K562 (cell line): ENCODE measurements around the gene MAPKAPK3. TPM values are rescaled to one million over a fixed set of nuclear protein-coding genes. Genes with fewer than 3 reads are reported as not detected.

Experiments used
- microRNA-seq: library from miRNA; unstranded; fragments of <30 nt; microRNA quantifications from one replicate; pipeline ENCODE4, GENCODE V29; 2018; ENCODE audit warnings: borderline microRNAs expressed
- polyA plus RNA-seq, 8 experiments: library from polyadenylated mRNA; depleted of rRNA in 4 of 8; stranded (reverse) in 5 of 8; unstranded in 3 of 8; fragments of >200 nt; fragmentation: Nextera tagmentation in 2 of 8; fragmentation: Illumina TruSeq in 1 of 8; extraction: Ambion mirVana in 2 of 8; extraction: Trizol in 1 of 8; gene quantifications; 2 replicates each; pipeline versions ENCODE4 v1.2.1 to v1.2.3, GENCODE V29; 2011 to 2014; ENCODE audit warnings: inconsistent platforms in 1 of 8, missing spikeins in 1 of 8
- small RNA-seq: library from RNA; depleted of rRNA; stranded (forward); fragments of <200 nt; gene quantifications from one replicate; pipeline ENCODE3, GENCODE V24; 2014
- total RNA-seq, 7 experiments: library from RNA; depleted of rRNA in 6 of 7; stranded (reverse); fragments of >200 nt in 6 of 7; fragmentation: Illumina TruSeq in 2 of 7; extraction: Trizol in 2 of 7; gene quantifications; 2 replicates each; pipeline versions ENCODE4 v1.2.1 to v1.2.3, GENCODE V29; 2011 to 2021; ENCODE audit warnings: low replicate concordance in 1 of 7

The MAPKAPK3 gene
- total and polyA plus RNA-seq, 9 of the 15 experiments (the other 6 are each of a cell fraction or from before 2014, with no cell fraction given) = 8.0 to 56.4 (median 41.2) TPM

Small RNA genes lying within 50 kb of the gene (microRNA-seq; reads per million reads assigned to microRNA genes)
- 0.27 reads per million for gene MIR4787

Small RNA genes lying within 50 kb of the gene (small RNA-seq; reads per million reads assigned to genes)
- not detected for gene MIR4787
- not detected for gene PPIAP69

Other genes starting within 250 kb of the MAPKAPK3 start
- 0.36 TPM in 1 of 2 replicates, not detected in the other for gene CACNA2D2, start 113.5 kb upstream of the MAPKAPK3 start, total RNA-seq (2014; rRNA removed)
- 0.15 TPM in 1 of 2 replicates, not detected in the other for gene CACNA2D2, start 113.5 kb upstream of the MAPKAPK3 start, total RNA-seq (2014; rRNA removed; fragmentation: Illumina TruSeq; extraction: Trizol)
- 0.08 and 0.11 TPM in 2 replicates for gene CACNA2D2, start 113.5 kb upstream of the MAPKAPK3 start, total RNA-seq (2015; rRNA removed; fragmentation: Illumina TruSeq; extraction: Trizol)
- gene CACNA2D2, start 113.5 kb upstream of the MAPKAPK3 start, total RNA-seq (2021) = 0.36 and 0.58 TPM in 2 replicates
- 0.32 and 0.61 TPM in 2 replicates for gene CACNA2D2, start 113.5 kb upstream of the MAPKAPK3 start, polyA plus RNA-seq (2011; rRNA removed)
- 0.30 and 0.58 TPM in 2 replicates for gene CACNA2D2, start 113.5 kb upstream of the MAPKAPK3 start, polyA plus RNA-seq (2014; fragmentation: Illumina TruSeq; extraction: Trizol)
- not detected for gene CACNA2D2, start 113.5 kb upstream of the MAPKAPK3 start, polyA plus RNA-seq (2014; fragmentation: Nextera tagmentation; extraction: Ambion mirVana)
- 0.27 and 0.57 TPM in 2 replicates for gene CACNA2D2, start 113.5 kb upstream of the MAPKAPK3 start, polyA plus RNA-seq (2014; rRNA removed)
- gene C3orf18, start 49.4 kb upstream of the MAPKAPK3 start, total RNA-seq (2014; rRNA removed) = 0.95 and 1.3 TPM in 2 replicates
- 0.83 and 1.1 TPM in 2 replicates for gene C3orf18, start 49.4 kb upstream of the MAPKAPK3 start, total RNA-seq (2014; rRNA removed; fragmentation: Illumina TruSeq; extraction: Trizol)
- 0.94 and 1.4 TPM in 2 replicates for gene C3orf18, start 49.4 kb upstream of the MAPKAPK3 start, total RNA-seq (2015; rRNA removed; fragmentation: Illumina TruSeq; extraction: Trizol)
- 0.65 and 2.0 TPM in 2 replicates for gene C3orf18, start 49.4 kb upstream of the MAPKAPK3 start, total RNA-seq (2021)
- gene C3orf18, start 49.4 kb upstream of the MAPKAPK3 start, polyA plus RNA-seq (2011; rRNA removed) = 2.3 and 3.9 TPM in 2 replicates
- 0.91 and 1.5 TPM in 2 replicates for gene C3orf18, start 49.4 kb upstream of the MAPKAPK3 start, polyA plus RNA-seq (2014; fragmentation: Illumina TruSeq; extraction: Trizol)
- under 1 TPM; 0.01 to 0.14 TPM for gene C3orf18, start 49.4 kb upstream of the MAPKAPK3 start, polyA plus RNA-seq (2014; fragmentation: Nextera tagmentation; extraction: Ambion mirVana)
- 0.38 and 0.82 TPM in 2 replicates for gene C3orf18, start 49.4 kb upstream of the MAPKAPK3 start, polyA plus RNA-seq (2014; rRNA removed)
- 8.0 and 13.7 TPM in 2 replicates for gene HEMK1, start 47.6 kb upstream of the MAPKAPK3 start, total RNA-seq (2014; rRNA removed)
- gene HEMK1, start 47.6 kb upstream of the MAPKAPK3 start, total RNA-seq (2014; rRNA removed; fragmentation: Illumina TruSeq; extraction: Trizol) = 8.0 and 10.9 TPM in 2 replicates
- 9.7 and 11.4 TPM in 2 replicates for gene HEMK1, start 47.6 kb upstream of the MAPKAPK3 start, total RNA-seq (2015; rRNA removed; fragmentation: Illumina TruSeq; extraction: Trizol)
- gene HEMK1, start 47.6 kb upstream of the MAPKAPK3 start, total RNA-seq (2021) = 15.9 and 16.8 TPM in 2 replicates
- 12.1 and 13.5 TPM in 2 replicates for gene HEMK1, start 47.6 kb upstream of the MAPKAPK3 start, polyA plus RNA-seq (2011; rRNA removed)
- gene HEMK1, start 47.6 kb upstream of the MAPKAPK3 start, polyA plus RNA-seq (2014; fragmentation: Illumina TruSeq; extraction: Trizol) = 12.3 and 13.2 TPM in 2 replicates
- gene HEMK1, start 47.6 kb upstream of the MAPKAPK3 start, polyA plus RNA-seq (2014; fragmentation: Nextera tagmentation; extraction: Ambion mirVana) = 1 to 10 TPM; 2.0 to 5.2 TPM
- gene HEMK1, start 47.6 kb upstream of the MAPKAPK3 start, polyA plus RNA-seq (2014; rRNA removed) = 13.9 and 17.8 TPM in 2 replicates
- gene CISH, start 5.4 kb upstream of the MAPKAPK3 start, total RNA-seq (2014; rRNA removed) = 18.3 and 34.5 TPM in 2 replicates
- gene CISH, start 5.4 kb upstream of the MAPKAPK3 start, total RNA-seq (2014; rRNA removed; fragmentation: Illumina TruSeq; extraction: Trizol) = 5.1 and 6.9 TPM in 2 replicates
- gene CISH, start 5.4 kb upstream of the MAPKAPK3 start, total RNA-seq (2015; rRNA removed; fragmentation: Illumina TruSeq; extraction: Trizol) = 12.8 and 15.2 TPM in 2 replicates
- 47.7 and 48.8 TPM in 2 replicates for gene CISH, start 5.4 kb upstream of the MAPKAPK3 start, total RNA-seq (2021)
- gene CISH, start 5.4 kb upstream of the MAPKAPK3 start, polyA plus RNA-seq (2011; rRNA removed) = 24.8 and 59.4 TPM in 2 replicates
- 41.9 and 52.8 TPM in 2 replicates for gene CISH, start 5.4 kb upstream of the MAPKAPK3 start, polyA plus RNA-seq (2014; fragmentation: Illumina TruSeq; extraction: Trizol)
- 1 to 10 TPM; 1.7 to 3.5 TPM for gene CISH, start 5.4 kb upstream of the MAPKAPK3 start, polyA plus RNA-seq (2014; fragmentation: Nextera tagmentation; extraction: Ambion mirVana)
- gene CISH, start 5.4 kb upstream of the MAPKAPK3 start, polyA plus RNA-seq (2014; rRNA removed) = 29.2 and 38.1 TPM in 2 replicates
- gene DOCK3, start 57.8 kb downstream of the MAPKAPK3 start, total RNA-seq (2014; rRNA removed) = under 0.01 TPM in 1 of 2 replicates, not detected in the other
- gene DOCK3, start 57.8 kb downstream of the MAPKAPK3 start, total RNA-seq (2014; rRNA removed; fragmentation: Illumina TruSeq; extraction: Trizol) = under 0.01 TPM in 1 of 2 replicates, not detected in the other
- 0.04 TPM in 1 of 2 replicates, not detected in the other for gene DOCK3, start 57.8 kb downstream of the MAPKAPK3 start, total RNA-seq (2015; rRNA removed; fragmentation: Illumina TruSeq; extraction: Trizol)
- gene DOCK3, start 57.8 kb downstream of the MAPKAPK3 start, total RNA-seq (2021) = 0.02 TPM in 2 replicates
- gene DOCK3, start 57.8 kb downstream of the MAPKAPK3 start, polyA plus RNA-seq (2011; rRNA removed) = 0.01 and 0.03 TPM in 2 replicates
- not detected in 2 replicates for gene DOCK3, start 57.8 kb downstream of the MAPKAPK3 start, polyA plus RNA-seq (2014; fragmentation: Illumina TruSeq; extraction: Trizol)
- gene DOCK3, start 57.8 kb downstream of the MAPKAPK3 start, polyA plus RNA-seq (2014; fragmentation: Nextera tagmentation; extraction: Ambion mirVana) = under 1 TPM; 0.01 TPM
- gene DOCK3, start 57.8 kb downstream of the MAPKAPK3 start, polyA plus RNA-seq (2014; rRNA removed) = 0.03 TPM in 1 of 2 replicates, not detected in the other